Mesodermal cell (in vitro differentiated cells): ENCODE data around the gene MRPL43.
"Not testable (repeated sequence)": the region's sequence is repeated elsewhere in the genome, so short reads cannot be mapped to it uniquely, and the experiment has no call there.

ENCODE experiments used
- H3K27ac ChIP-seq: 2 replicates; pipeline ENCODE4 v1.7.0; 2013; ENCODE audit warnings: mild to moderate bottlenecking, low read depth, low read length, moderate library complexity; ENCODE audit not compliant: severe bottlenecking
- H3K36me3 ChIP-seq: 2 replicates; pipeline ENCODE4 v1.7.1; 2013; ENCODE audit warnings: mild to moderate bottlenecking, low read length, moderate library complexity; ENCODE audit not compliant: control insufficient read depth, insufficient read depth
- H3K4me1 ChIP-seq: one replicate; pipeline ENCODE4 v1.7.1; 2013; ENCODE audit warnings: mild to moderate bottlenecking, low read length; ENCODE audit not compliant: insufficient read depth, control insufficient read depth, poor library complexity, severe bottlenecking
- H3K4me3 ChIP-seq: 2 replicates; pipeline ENCODE4 v1.7.0; 2013; ENCODE audit warnings: low read length, control low read depth, mild to moderate bottlenecking; ENCODE audit not compliant: insufficient read depth, poor library complexity, severe bottlenecking; ENCODE audit errors: extremely low read depth
- H3K9me3 ChIP-seq: 2 replicates; pipeline ENCODE4 v1.7.1; 2013; ENCODE audit warnings: mild to moderate bottlenecking, low read length, moderate library complexity; ENCODE audit not compliant: control insufficient read depth
- WGBS, 2 experiments: methylation state at CpG; one replicate each; pipeline ENCODE4 v1.1.5; 2013; ENCODE audit warnings: missing lambda C conversion rate in 2 of 2; ENCODE audit not compliant: insufficient coverage in 2 of 2; 5-methylcytosine and 5-hydroxymethylcytosine counted together

Gene MRPL43

DNA sequence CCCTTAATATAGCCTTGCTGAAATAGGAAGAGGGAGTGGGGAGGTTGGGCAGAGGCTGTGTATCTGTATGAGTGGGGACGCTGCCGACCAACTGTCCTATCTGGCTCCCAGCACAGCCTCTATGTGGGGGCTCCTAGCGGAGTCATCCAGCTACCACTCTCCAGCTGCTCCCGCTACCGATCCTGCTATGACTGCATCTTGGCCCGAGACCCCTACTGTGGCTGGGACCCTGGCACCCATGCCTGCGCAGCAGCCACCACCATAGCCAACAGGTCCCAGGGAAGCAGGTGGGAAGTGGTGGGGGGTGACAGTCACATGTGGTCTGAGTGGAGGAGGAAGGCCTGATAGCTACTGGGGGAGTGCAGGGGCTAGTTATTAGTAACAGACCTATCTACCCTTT, 6.6 kb downstream of the MRPL43 start:
- no peaks in the 10 kb centered on the region for H3K9me3 ChIP-seq
- H3K36me3 ChIP-seq: peaks cover 48% of the 10 kb centered on the region

DNA sequence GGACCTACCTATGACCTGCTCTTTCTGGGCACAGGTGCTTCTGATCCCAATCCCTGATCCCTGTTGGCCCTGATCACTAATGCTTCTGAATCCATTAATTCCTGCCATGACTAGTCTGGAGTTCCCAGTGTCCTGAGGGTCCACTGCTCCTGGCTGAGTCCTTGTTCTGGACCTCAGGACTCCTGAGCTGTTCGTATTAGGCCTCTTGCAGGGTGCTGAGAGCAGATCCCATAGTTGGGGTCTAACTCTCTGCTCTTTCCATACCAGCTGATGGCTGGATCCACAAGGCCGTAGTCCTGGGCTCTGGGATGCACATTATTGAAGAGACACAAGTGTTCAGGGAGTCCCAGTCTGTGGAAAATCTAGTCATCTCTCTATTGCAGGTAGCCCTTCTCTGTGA, 7.0 kb downstream of the MRPL43 start:
- Histone ChIP-seq H3K27ac (no peak overlapping the region), H3K9me3 (no peaks in the 10 kb centered on the region), H3K36me3 (peaks cover 44% of the 10 kb centered on the region), H3K4me1 (no peaks in the 10 kb centered on the region), H3K4me3 (no peak overlapping the region)
- 90 to 93% methylated on average over 2 of the region's 2 CpGs for WGBS, 2 experiments

More for the DNA sequence above, 6.6 kb downstream of the MRPL43 start:
- 92 to 95% methylated on average over 4 to 6 of the region's 7 CpGs for WGBS, 2 experiments
- Histone ChIP-seq H3K4me1 (no peaks in the 10 kb centered on the region), H3K27ac (no peak overlapping the region), H3K4me3 (no peak overlapping the region)

DNA sequence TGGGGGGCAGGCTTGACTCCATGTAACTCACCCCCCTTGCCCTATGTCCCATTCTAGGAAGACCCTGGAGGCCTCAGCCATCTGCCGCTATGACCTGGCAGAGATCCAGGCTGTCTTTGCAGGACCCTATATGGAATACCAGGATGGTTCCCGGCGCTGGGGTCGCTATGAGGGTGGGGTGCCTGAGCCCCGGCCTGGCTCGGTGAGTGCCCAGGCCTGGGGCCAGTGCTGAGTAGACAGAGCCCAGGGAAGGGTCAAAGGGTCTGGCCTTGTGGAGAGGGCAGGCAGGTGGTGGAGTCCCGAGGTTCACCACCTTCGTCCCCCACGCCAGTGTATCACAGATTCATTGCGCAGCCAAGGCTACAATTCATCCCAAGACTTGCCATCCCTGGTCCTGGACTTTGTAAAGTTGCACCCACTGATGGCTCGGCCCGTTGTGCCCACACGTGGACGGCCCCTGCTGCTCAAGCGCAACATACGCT, 7.5 kb downstream of the MRPL43 start:
- no peak overlapping the region for H3K4me3 ChIP-seq
- H3K27ac ChIP-seq: no peak overlapping the region
- H3K36me3 ChIP-seq: peaks cover 42% of the 10 kb centered on the region
- no peaks in the 10 kb centered on the region for H3K9me3 ChIP-seq
- WGBS, 2 experiments: 94 to 96% methylated on average over 16 of the region's 16 CpGs
- no peaks in the 10 kb centered on the region for H3K4me1 ChIP-seq

GRCh38 chr10:100978901-100979195, 8.4 kb downstream of the MRPL43 start:
- no peak overlapping the region for H3K27ac ChIP-seq
- no peak overlapping the region for H3K4me3 ChIP-seq
- H3K9me3 ChIP-seq: no peaks in the 10 kb centered on the region
- 95 to 97% methylated on average over 8 to 10 of the region's 10 CpGs for WGBS, 2 experiments
- no peaks in the 10 kb centered on the region for H3K4me1 ChIP-seq
- H3K36me3 ChIP-seq: peaks cover 39% of the 10 kb centered on the region

DNA sequence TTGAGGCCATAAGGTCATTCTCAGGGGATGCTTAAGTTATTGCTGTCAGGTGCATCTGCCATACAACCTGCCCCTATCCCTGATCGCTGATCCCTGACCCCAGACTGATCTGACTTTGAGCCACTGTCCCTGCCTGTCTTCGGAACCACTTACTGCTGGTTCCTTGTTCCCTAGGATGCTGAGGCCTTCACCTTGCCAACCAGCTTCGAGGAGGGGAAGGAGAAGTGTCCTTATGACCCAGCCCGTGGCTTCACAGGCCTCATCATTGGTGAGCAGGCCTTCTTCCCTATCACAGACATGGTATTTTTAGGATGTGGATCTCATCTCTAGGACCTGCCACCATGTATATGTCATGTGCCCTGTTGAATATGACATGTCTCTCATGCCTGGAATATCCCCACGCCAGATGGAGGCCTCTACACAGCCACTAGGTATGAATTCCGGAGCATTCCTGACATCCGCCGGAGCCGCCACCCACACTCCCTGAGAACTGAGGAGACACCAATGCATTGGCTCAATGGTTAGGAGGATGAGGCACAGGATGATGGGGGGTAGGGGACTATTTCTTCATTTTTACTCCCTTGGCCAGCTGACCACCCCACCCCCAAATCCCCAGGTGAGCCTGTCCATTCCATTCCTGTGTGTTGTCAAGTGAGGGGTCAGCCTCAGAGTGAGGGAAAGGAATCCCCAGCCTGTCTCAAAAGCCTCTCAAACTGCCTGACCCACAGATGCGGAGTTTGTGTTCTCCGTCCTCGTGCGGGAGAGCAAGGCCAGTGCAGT, 9.0 kb downstream of the MRPL43 start:
- Histone ChIP-seq H3K36me3 (peaks cover 38% of the 10 kb centered on the region), H3K9me3 (no peaks in the 10 kb centered on the region), H3K27ac (no peak overlapping the region), H3K4me1 (no peaks in the 10 kb centered on the region), H3K4me3 (no peak overlapping the region)
- 93 to 96% methylated on average over 8 to 12 of the region's 13 CpGs for WGBS, 2 experiments

GRCh38 chr10:100977436-100977835, 9.9 kb downstream of the MRPL43 start:
- peaks cover 32% of the 10 kb centered on the region for H3K36me3 ChIP-seq
- no peak overlapping the region for H3K27ac ChIP-seq
- H3K9me3 ChIP-seq: no peaks in the 10 kb centered on the region
- WGBS, 2 experiments: 65 to 96% methylated on average over 2 to 4 of the region's 6 CpGs
- H3K4me3 ChIP-seq: no peak overlapping the region
- H3K4me1 ChIP-seq: no peaks in the 10 kb centered on the region

- Histone ChIP-seq H3K27ac (no peak overlapping the region), H3K9me3 (no peaks in the 10 kb centered on the region), H3K4me1 (no peaks in the 10 kb centered on the region), H3K36me3 (peaks cover 29% of the 10 kb centered on the region), H3K4me3 (no peak overlapping the region)
- WGBS, 2 experiments: 81 to 93% methylated on average over 3 of the region's 3 CpGs
These were observed 10.4 kb downstream of the MRPL43 start for GRCh38 chr10:100976906-100977305.

GRCh38 chr10:100975397-100975796, 11.9 kb downstream of the MRPL43 start:
- not testable (repeated sequence) for H3K9me3 ChIP-seq, H3K27ac ChIP-seq, H3K4me1 ChIP-seq, H3K4me3 ChIP-seq
- peaks cover 14% of the 10 kb centered on the region for H3K36me3 ChIP-seq
- WGBS, 2 experiments: 82 to 90% methylated on average over 7 to 8 of the region's 8 CpGs

DNA sequence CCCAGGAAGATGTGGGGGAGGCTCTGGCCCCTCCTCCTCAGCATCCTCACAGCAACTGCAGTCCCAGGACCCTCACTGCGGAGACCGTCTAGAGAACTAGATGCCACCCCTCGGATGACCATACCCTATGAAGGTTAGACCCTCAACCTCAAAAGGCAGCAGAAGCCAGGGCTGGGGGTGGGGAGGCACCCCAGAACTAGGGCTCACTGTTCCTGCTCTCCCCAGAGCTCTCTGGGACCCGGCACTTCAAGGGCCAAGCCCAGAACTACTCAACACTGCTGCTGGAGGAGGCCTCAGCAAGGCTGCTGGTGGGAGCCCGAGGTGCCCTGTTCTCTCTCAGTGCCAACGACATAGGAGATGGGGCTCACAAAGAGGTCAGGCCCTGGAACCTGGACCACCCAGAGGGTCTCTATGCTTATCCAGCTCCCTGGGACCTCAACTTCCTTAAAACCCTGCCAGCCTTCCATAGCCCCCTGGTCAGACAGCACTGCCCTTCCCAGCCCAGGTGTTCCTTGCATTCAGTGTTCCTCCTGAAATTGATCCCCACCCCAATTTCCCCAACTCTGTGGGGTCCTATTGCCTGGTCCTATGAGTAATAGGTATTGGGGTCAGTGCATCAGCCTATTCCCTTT, 14.3 kb downstream of the MRPL43 start:
- 93% methylated on average over 3 to 6 of the region's 6 CpGs for WGBS, 2 experiments
- no peak overlapping the region for H3K4me3 ChIP-seq
- no peaks in the 10 kb centered on the region for H3K4me1 ChIP-seq
- H3K27ac ChIP-seq: no peak overlapping the region
- peaks cover 3% of the 10 kb centered on the region for H3K36me3 ChIP-seq
- H3K9me3 ChIP-seq: no peaks in the 10 kb centered on the region

DNA sequence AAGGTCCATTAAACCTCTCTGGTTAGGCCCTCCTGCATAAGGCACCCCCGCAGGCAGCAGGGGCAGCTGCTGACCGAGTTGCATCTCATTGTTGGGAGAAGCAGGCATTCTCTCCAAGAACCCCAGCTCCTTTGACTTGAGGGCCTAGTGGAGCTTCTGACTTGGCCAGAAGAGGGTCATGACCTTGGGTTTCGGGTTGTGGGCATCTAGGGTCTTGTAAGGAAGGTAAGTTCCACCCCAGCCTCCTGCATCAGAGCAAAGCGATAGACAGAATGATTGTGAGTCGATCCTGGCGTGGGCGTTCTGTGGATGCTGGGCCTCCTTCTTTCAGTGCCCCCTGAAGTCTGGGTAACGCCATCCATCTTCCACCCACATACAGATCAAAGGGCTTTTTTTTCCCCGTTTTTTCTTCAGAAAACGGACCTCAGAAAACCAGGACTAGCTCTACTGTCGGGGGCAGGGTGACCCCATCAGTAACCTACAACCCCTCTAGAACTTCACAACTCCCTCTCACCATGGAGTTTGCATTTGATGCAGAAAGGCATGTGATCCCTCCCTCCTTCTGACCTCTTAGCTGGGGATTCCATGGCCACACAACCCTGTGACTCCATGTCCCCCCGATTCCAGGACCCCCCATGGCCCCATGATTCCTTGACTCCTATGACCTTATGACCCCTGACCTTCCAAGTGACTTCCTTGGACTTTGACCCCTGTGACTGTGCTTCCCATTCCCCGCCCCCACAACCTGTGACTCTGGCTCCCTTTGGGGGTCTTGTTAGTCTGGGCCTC, 15.0 kb downstream of the MRPL43 start:
- Histone ChIP-seq H3K4me3 (no peak overlapping the region), H3K36me3 (no peaks in the 10 kb centered on the region), H3K9me3 (no peaks in the 10 kb centered on the region), H3K27ac (no peak overlapping the region), H3K4me1 (no peaks in the 10 kb centered on the region)
- 74 to 86% methylated on average over 10 to 12 of the region's 13 CpGs for WGBS, 2 experiments
